GM12872 (cell line): Measurements from ENCODE around the gene DEFB112.

Experiments
- CTCF ChIP-seq: IDR thresholded peaks from 3 replicates; pipeline ENCODE4 v1.5.1; 2011; ENCODE audit warnings: low read depth, mild to moderate bottlenecking, low read length, moderate library complexity; ENCODE audit not compliant: insufficient read depth

The DEFB112 gene

GRCh38 chr6:50047026-50047425 is 2.7 kb downstream of the DEFB112 start:
- TF ChIP-seq CTCF, result no peak

- peak; percentile 73 for TF ChIP-seq CTCF
Measured at GRCh38 chr6:50030777-50031562, 18.8 kb downstream of the DEFB112 start.

DNA sequence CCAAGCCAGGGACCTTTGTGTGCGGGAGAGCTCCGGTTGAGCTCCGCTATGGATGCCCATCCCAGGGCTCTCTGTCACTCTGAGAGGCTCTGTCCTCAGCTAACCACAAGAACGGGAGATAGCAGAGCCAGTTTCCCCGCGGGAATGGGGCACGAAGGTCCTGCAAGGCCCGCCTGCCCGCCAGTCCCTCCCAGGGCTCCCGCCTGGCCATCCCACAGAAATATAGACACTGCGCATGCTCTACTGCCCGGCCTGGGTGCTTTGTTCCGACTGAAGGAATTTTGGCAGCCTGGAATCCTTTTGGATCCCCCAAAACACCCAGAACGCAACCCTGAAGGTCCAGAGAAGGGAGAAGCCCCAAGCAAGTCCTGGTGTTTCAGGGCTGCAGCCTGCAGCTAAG is 19.4 kb downstream of the DEFB112 start:
- no peak for TF ChIP-seq CTCF

GRCh38 chr6:50025258-50025657 is 24.5 kb downstream of the DEFB112 start:
- no peak for TF ChIP-seq CTCF

- no peak for TF ChIP-seq CTCF
Measured at GRCh38 chr6:50021894-50022293, 27.8 kb downstream of the DEFB112 start, which contains the start of gene DEFB110. Gene DEFB110, minus strand, starts transcription at chr6:50021994. Its CDS starts 59 bp downstream, at chr6:50021935.

GRCh38 chr6:50007819-50008218 is 41.9 kb downstream of the DEFB112 start:
- TF ChIP-seq CTCF, result no peak

GRCh38 chr6:50003139-50003538 is 46.6 kb downstream of the DEFB112 start:
- TF ChIP-seq CTCF, result no peak
